Measurements from ENCODE around the gene THBS2.

DNA sequence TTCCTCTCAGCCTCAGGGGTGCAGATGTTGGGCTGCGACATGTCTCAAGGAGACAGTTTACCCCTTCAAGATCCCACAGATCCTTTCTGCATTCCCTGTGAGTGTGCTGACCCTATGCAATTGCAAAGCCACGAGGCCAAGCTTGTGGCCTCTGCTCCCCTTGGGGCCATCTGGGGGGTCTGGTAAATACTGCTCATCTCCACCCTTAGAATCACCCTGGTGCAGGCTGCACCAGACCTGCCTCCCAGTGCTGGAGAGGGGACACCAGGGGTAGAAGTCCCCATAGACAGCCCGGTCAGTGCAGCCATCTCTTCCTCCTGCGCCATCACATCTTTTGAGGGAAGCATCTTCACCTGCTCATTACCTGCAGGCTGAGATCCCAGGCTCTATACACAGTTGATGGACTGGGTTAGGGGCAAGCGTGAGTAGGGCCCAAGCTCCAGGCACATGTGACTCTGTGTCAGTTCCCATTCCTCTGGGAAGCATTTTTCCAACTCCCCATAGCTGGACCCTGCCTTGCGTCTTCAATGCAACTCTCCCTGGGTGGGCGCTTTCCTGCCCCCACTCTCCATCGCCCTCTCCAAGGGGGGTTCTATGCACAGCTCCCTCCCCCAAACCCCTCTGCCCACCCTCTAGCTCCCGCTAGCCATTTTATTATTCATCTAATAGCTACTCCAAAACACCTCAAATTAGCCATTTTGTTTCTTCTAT, 53.9 kb downstream of the THBS2 start:
- TF ChIP-seq NRF1 (IDR thresholded peaks at IDR 0.05; ENCODE audit: low read depth, low read length), result no peak
- TF ChIP-seq USF2 (IDR thresholded peaks at IDR 0.05; ENCODE audit: low read length), result no peak
- no peak for TF ChIP-seq POLR2AphosphoS5 (IDR thresholded peaks at IDR 0.05; ENCODE audit: low read depth, low read length)
- TF ChIP-seq CHD2 (IDR thresholded peaks at IDR 0.05; ENCODE audit: low read length), result no peak
- no peak for TF ChIP-seq GABPA (IDR thresholded peaks at IDR 0.05; ENCODE audit: borderline replicate concordance, insufficient read depth, low read length)
- TF ChIP-seq, protein P1, sequence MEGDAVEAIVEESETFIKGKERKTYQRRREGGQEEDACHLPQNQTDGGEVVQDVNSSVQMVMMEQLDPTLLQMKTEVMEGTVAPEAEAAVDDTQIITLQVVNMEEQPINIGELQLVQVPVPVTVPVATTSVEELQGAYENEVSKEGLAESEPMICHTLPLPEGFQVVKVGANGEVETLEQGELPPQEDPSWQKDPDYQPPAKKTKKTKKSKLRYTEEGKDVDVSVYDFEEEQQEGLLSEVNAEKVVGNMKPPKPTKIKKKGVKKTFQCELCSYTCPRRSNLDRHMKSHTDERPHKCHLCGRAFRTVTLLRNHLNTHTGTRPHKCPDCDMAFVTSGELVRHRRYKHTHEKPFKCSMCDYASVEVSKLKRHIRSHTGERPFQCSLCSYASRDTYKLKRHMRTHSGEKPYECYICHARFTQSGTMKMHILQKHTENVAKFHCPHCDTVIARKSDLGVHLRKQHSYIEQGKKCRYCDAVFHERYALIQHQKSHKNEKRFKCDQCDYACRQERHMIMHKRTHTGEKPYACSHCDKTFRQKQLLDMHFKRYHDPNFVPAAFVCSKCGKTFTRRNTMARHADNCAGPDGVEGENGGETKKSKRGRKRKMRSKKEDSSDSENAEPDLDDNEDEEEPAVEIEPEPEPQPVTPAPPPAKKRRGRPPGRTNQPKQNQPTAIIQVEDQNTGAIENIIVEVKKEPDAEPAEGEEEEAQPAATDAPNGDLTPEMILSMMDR (IDR thresholded peaks at IDR 0.05; ENCODE audit: control extremely low read depth in 1 of 3, insufficient read depth in 1 of 3, low read depth in 1 of 3, low read length in 3 of 3), result no peak
- no peak for TF ChIP-seq EP300 (IDR thresholded peaks at IDR 0.05; ENCODE audit: borderline replicate concordance in 1 of 2, low read depth in 2 of 2, low read length in 2 of 2)
- TF ChIP-seq POLR2A (IDR thresholded peaks at IDR 0.05; ENCODE audit: control extremely low read depth in 1 of 2, low read depth in 2 of 2, low read length in 2 of 2), result no peak

Measured in H1 (cell line).